ENCODE measurements around the gene PGA4. TPM values are rescaled to one million over a fixed set of nuclear protein-coding genes. Genes with fewer than 3 reads are reported as not detected.

The PGA4 gene
- total and polyA plus RNA-seq, 9 of the 15 experiments (the other 6 are each of a cell fraction or from before 2014, with no cell fraction given), result not detected

- no peak overlapping the region for H3K4me3 ChIP-seq
- H3K4me2 ChIP-seq (ENCODE audit: insufficient read depth, low read length), result no peak overlapping the region
- ATAC-seq, result no peak
- H3K9me1 ChIP-seq (ENCODE audit: control insufficient read depth, insufficient read depth, low read length), result no peaks in the 10 kb centered on the region
- no peak for DNase-seq (ENCODE audit: extremely low read depth in 1 of 4, low spot score in 3 of 4)
- no peak for FAIRE-seq
- in situ Hi-C loops (cut with MboI), result loop anchor here (5.0 kb wide), 1 partner anchor 42 kb away; no protein-coding TSS in a partner anchor
- no peak overlapping the region for H3K27ac ChIP-seq (ENCODE audit: extremely low read depth, low read depth, low read length)
- no peaks in the 10 kb centered on the region for H3K9me3 ChIP-seq (replicated peaks; ENCODE audit: control insufficient read depth, insufficient read depth, low read depth, low read length)
- ChIA-PET POLR2A (interaction anchor here (0.6 to 0.7 kb wide), 2 partner anchors 8 to 85 kb away, joined by 3 read pairs; no protein-coding TSS in a partner anchor), CTCF (ENCODE audit: low intra/inter-chr PET ratio) (no interaction called here)
- peaks cover 25 to 43% of the 10 kb centered on the region in 2 experiments for H3K27me3 ChIP-seq (ENCODE audit: control insufficient read depth in 2 of 2, insufficient read depth in 2 of 2, low read length in 2 of 2)
- TF ChIP-seq POLR3G (IDR thresholded peaks at IDR 0.05; ENCODE audit: extremely low read depth, insufficient read length, insufficient replicate concordance) (no peak), ZFP36 (IDR thresholded peaks at IDR 0.05; ENCODE audit: low read depth, low read length, partially characterized antibody) (peak; percentile 65), NCOA6 (IDR thresholded peaks at IDR 0.05) (no peak)
- intact Hi-C loops (cut with micrococcal nuclease), result no loop called here
- H3K36me3 ChIP-seq (ENCODE audit: control insufficient read depth, insufficient read depth, low read length), result no peaks in the 10 kb centered on the region
- no peak overlapping the region for H2AFZ ChIP-seq (ENCODE audit: low read depth, low read length)
- no peak overlapping the region; a peak in 1 of 4 replicates for H3K9ac ChIP-seq (ENCODE audit: insufficient read depth in 1 of 2, low read depth in 2 of 2, low read length in 2 of 2)
- WGBS (ENCODE audit: insufficient coverage, low coverage, missing lambda C conversion rate), result under 1% methylated on average over 7 of the region's 7 CpGs
- H3K4me1 ChIP-seq (replicated peaks in 1 of 2; ENCODE audit: control insufficient read depth in 2 of 2, insufficient read depth in 2 of 2, low read length in 2 of 2), result peaks cover 0 to 4% of the 10 kb centered on the region in 2 experiments; a peak in 1 of 5 replicates
- no peaks in the 10 kb centered on the region for H3K79me2 ChIP-seq (ENCODE audit: control insufficient read depth, insufficient read depth, low read length)
- no TSS peak for BruUV-seq (replicated peaks)
- H4K20me1 ChIP-seq (replicated peaks; ENCODE audit: control insufficient read depth, insufficient read depth, low read length), result no peaks in the 10 kb centered on the region
These were observed 27.0 kb upstream of the PGA4 start for GRCh38 chr11:61194981-61195695.

DNA sequence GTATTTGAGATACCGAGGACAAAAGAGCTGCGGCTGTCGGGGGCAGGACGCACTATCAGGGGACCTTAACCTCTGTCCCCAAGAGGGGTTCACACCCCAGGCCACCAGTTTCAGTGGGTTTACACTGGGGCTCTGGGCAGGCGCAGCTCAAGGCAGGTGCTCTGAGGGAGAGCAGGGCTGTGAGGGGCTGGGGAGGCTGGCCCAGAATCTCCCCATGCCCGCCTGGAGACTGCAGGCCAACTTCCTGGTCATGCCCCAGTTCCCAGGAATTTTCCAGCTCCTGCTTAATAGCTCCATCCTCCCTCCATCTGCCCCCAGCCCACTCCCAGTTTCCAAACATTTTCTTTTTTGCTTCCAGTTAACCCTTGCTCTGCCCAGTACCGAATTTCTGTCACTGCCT lies 26.4 kb upstream of the PGA4 start:
- Histone ChIP-seq H3K4me1 (replicated peaks in 1 of 2; ENCODE audit: control insufficient read depth in 2 of 2, insufficient read depth in 2 of 2, low read length in 2 of 2) (peaks cover 0 to 4% of the 10 kb centered on the region in 2 experiments; a peak in 1 of 5 replicates), H3K4me3 (no peak overlapping the region), H3K9me1 (ENCODE audit: control insufficient read depth, insufficient read depth, low read length) (no peaks in the 10 kb centered on the region), H3K4me2 (ENCODE audit: insufficient read depth, low read length) (no peak overlapping the region), H3K79me2 (ENCODE audit: control insufficient read depth, insufficient read depth, low read length) (no peaks in the 10 kb centered on the region), H3K27me3 (ENCODE audit: control insufficient read depth in 2 of 2, insufficient read depth in 2 of 2, low read length in 2 of 2) (peaks cover 28 to 43% of the 10 kb centered on the region in 2 experiments), H3K36me3 (ENCODE audit: control insufficient read depth, insufficient read depth, low read length) (no peaks in the 10 kb centered on the region), H3K27ac (ENCODE audit: extremely low read depth, low read depth, low read length) (no peak overlapping the region), H4K20me1 (replicated peaks; ENCODE audit: control insufficient read depth, insufficient read depth, low read length) (no peaks in the 10 kb centered on the region), H2AFZ (ENCODE audit: low read depth, low read length) (no peak overlapping the region), H3K9me3 (replicated peaks; ENCODE audit: control insufficient read depth, insufficient read depth, low read depth, low read length) (no peaks in the 10 kb centered on the region), H3K9ac (ENCODE audit: insufficient read depth in 1 of 2, low read depth in 2 of 2, low read length in 2 of 2) (no peak overlapping the region)
- no TSS peak for BruUV-seq (replicated peaks)
- intact Hi-C loops (cut with micrococcal nuclease), result no loop called here
- WGBS (ENCODE audit: insufficient coverage, low coverage, missing lambda C conversion rate), result 2% methylated on average over 7 of the region's 7 CpGs
- TF ChIP-seq ZNF3 (CRISPR knock-in tag; IDR thresholded peaks at IDR 0.05) (no peak), ZNF274 (IDR thresholded peaks at IDR 0.05; ENCODE audit: borderline replicate concordance, low read depth, low read length) (no peak), ZNF518B (CRISPR knock-in tag; IDR thresholded peaks at IDR 0.05) (no peak), PTRF (tag; IDR thresholded peaks at IDR 0.05) (no peak), TAL1 (IDR thresholded peaks at IDR 0.05) (no peak), ZKSCAN8 (CRISPR knock-in tag; IDR thresholded peaks at IDR 0.05) (no peak), ZNF57 (CRISPR knock-in tag; IDR thresholded peaks at IDR 0.05) (no peak)
- POLR2A ChIA-PET, result interaction anchor here (0.6 to 0.7 kb wide), 2 partner anchors 9 to 85 kb away, joined by 3 read pairs; no protein-coding TSS in a partner anchor
- no peak for FAIRE-seq
- in situ Hi-C loops (cut with MboI), result loop anchor here (5.0 kb wide), 1 partner anchor 42 kb away; no protein-coding TSS in a partner anchor
- ATAC-seq, result no peak
- CTCF ChIA-PET (ENCODE audit: low intra/inter-chr PET ratio), result no interaction called here
- DNase-seq (ENCODE audit: extremely low read depth in 1 of 4, low spot score in 3 of 4), result no peak

Measured in K562 (cell line).